Kidney (tissue), 14 donors: ENCODE data around the gene TENT5C. TPM values are rescaled to one million over a fixed set of nuclear protein-coding genes. Genes with fewer than 3 reads are reported as not detected.

Source experiments
- DNase-seq, 5 donors: peaks; one replicate each; pipeline ENCODE4 v3.0.0-alpha.2; 2013 to 2020
- FAIRE-seq: peaks from 2 replicates; lab custom pipeline; 2012; peaks lifted over from hg19 to GRCh38; lab: Jason Lieb, UNC
- H3K27ac ChIP-seq, 2 donors: one replicate each; pipeline ENCODE4 v1.7.0; 2013; ENCODE audit warnings: low read depth in 2 of 2, low read length in 2 of 2, inconsistent platforms in 1 of 2
- H3K27me3 ChIP-seq: one replicate; pipeline ENCODE4 v1.7.1; 2013; ENCODE audit warnings: low read length, inconsistent platforms; ENCODE audit not compliant: control insufficient read depth, insufficient read depth
- H3K36me3 ChIP-seq, 3 donors: one replicate each; pipeline versions ENCODE4 v1.7.0 to v1.7.1; 2013; ENCODE audit warnings: low read length in 3 of 3, control low read depth in 1 of 3, inconsistent platforms in 1 of 3; ENCODE audit not compliant: insufficient read depth in 3 of 3, control insufficient read depth in 2 of 3
- H3K4me1 ChIP-seq, 3 donors: one replicate each; pipeline versions ENCODE4 v1.7.0 to v1.7.1; 2013; ENCODE audit warnings: low read length in 3 of 3, inconsistent platforms in 1 of 3, low read depth in 1 of 3; ENCODE audit not compliant: control insufficient read depth in 2 of 3, insufficient read depth in 2 of 3
- H3K4me3 ChIP-seq, 3 donors: one replicate each; pipeline versions ENCODE4 v1.7.0 to v1.8.1; 2013; ENCODE audit warnings: low read length in 3 of 3, control low read depth in 1 of 3, inconsistent platforms in 1 of 3
- H3K9ac ChIP-seq, 3 donors: one replicate each; pipeline versions ENCODE4 v1.7.0 to v1.7.1; 2013; ENCODE audit warnings: low read length in 3 of 3, control low read depth in 1 of 3, inconsistent platforms in 1 of 3
- H3K9me3 ChIP-seq, 3 donors: one replicate each; pipeline versions ENCODE4 v1.7.0 to v1.7.1; 2013; ENCODE audit warnings: low read length in 3 of 3, control low read depth in 1 of 3, inconsistent platforms in 1 of 3; ENCODE audit not compliant: control insufficient read depth in 2 of 3, insufficient read depth in 1 of 3
- intact Hi-C: fragments of 100-400 bp; cut with DNase I; formaldehyde crosslinking; loops from one replicate; pipeline ENCODE4 v1.11.1; 2022
- polyA plus RNA-seq: library from polyadenylated mRNA; stranded (reverse); fragments of 350-450 nt; fragmentation: Illumina TruSeq; extraction: RNeasy Lipid Tissue Mini Kit (QIAGEN cat#74804); gene quantifications from one replicate; pipeline ENCODE4 v1.2.3, GENCODE V29; 2014; ENCODE audit warnings: low read depth, low replicate concordance; ENCODE audit not compliant: insufficient read depth
- total RNA-seq: library from RNA; stranded (reverse); fragmentation: NEBNext Ultra II Directional; extraction: Animal tissue kit (Norgen Biotek cat#: 25700); gene quantifications from one replicate; pipeline ENCODE4 v1.2.1, GENCODE V29; 2021
- TF ChIP-seq, protein P1 (sequence below): IDR thresholded peaks from 3 replicates; pipeline ENCODE4 v1.5.1; 2012; ENCODE audit warnings: mild to moderate bottlenecking, moderate library complexity, borderline replicate concordance; ENCODE audit not compliant: insufficient read depth; ENCODE audit errors: extremely low read depth
- donor health status: control.
- donor health status: control.
- donor health status: control.
- donor health status: control.
- donor health status: control.
- donor health status: DM: yes; HTN: yes; CAD: no.
- donor health status: Normal renal cell carcinoma (clear cell type).

TENT5C gene
- total and polyA plus RNA-seq, 2 donors from 2014 or later = 6.1 to 22.2 TPM

GRCh38 chr1:117559139-117559538 lies 46.7 kb upstream of the TENT5C start:
- TF ChIP-seq, protein P1, sequence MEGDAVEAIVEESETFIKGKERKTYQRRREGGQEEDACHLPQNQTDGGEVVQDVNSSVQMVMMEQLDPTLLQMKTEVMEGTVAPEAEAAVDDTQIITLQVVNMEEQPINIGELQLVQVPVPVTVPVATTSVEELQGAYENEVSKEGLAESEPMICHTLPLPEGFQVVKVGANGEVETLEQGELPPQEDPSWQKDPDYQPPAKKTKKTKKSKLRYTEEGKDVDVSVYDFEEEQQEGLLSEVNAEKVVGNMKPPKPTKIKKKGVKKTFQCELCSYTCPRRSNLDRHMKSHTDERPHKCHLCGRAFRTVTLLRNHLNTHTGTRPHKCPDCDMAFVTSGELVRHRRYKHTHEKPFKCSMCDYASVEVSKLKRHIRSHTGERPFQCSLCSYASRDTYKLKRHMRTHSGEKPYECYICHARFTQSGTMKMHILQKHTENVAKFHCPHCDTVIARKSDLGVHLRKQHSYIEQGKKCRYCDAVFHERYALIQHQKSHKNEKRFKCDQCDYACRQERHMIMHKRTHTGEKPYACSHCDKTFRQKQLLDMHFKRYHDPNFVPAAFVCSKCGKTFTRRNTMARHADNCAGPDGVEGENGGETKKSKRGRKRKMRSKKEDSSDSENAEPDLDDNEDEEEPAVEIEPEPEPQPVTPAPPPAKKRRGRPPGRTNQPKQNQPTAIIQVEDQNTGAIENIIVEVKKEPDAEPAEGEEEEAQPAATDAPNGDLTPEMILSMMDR = no peak
- no peak for FAIRE-seq

GRCh38 chr1:117559985-117560384 lies 45.9 kb upstream of the TENT5C start:
- no peak overlapping the region for H3K4me3 ChIP-seq
- no peaks in the 10 kb centered on the region for H3K4me1 ChIP-seq
- H3K9me3 ChIP-seq = no peaks in the 10 kb centered on the region
- no peak overlapping the region for H3K9ac ChIP-seq
- no peak for DNase-seq
- FAIRE-seq = no peak
- no peaks in the 10 kb centered on the region for H3K27me3 ChIP-seq
- intact Hi-C loops = no loop called here
- no peaks in the 10 kb centered on the region for H3K36me3 ChIP-seq
- TF ChIP-seq, protein P1 = no peak
- H3K27ac ChIP-seq = no peak overlapping the region

More at GRCh38 chr1:117559139-117559538, 46.7 kb upstream of the TENT5C start:
- Histone ChIP-seq H3K36me3 (no peaks in the 10 kb centered on the region), H3K9me3 (no peaks in the 10 kb centered on the region), H3K4me3 (no peak overlapping the region), H3K27ac (no peak overlapping the region), H3K27me3 (no peaks in the 10 kb centered on the region), H3K9ac (no peak overlapping the region), H3K4me1 (no peaks in the 10 kb centered on the region)
- DNase-seq = no peak
- intact Hi-C loops = no loop called here

- FAIRE-seq (no peak), DNase-seq (no peak)
- no peaks in the 10 kb centered on the region for H3K9me3 ChIP-seq
- H3K27me3 ChIP-seq = no peaks in the 10 kb centered on the region
- TF ChIP-seq, protein P1 = no peak
- intact Hi-C loops = no loop called here
- no peaks in the 10 kb centered on the region for H3K36me3 ChIP-seq
- no peaks in the 10 kb centered on the region for H3K4me1 ChIP-seq
- H3K4me3 ChIP-seq = no peak overlapping the region
- H3K9ac ChIP-seq = no peak overlapping the region
- no peak overlapping the region for H3K27ac ChIP-seq
Observed at GRCh38 chr1:117561071-117561470, 44.8 kb upstream of the TENT5C start.

DNA sequence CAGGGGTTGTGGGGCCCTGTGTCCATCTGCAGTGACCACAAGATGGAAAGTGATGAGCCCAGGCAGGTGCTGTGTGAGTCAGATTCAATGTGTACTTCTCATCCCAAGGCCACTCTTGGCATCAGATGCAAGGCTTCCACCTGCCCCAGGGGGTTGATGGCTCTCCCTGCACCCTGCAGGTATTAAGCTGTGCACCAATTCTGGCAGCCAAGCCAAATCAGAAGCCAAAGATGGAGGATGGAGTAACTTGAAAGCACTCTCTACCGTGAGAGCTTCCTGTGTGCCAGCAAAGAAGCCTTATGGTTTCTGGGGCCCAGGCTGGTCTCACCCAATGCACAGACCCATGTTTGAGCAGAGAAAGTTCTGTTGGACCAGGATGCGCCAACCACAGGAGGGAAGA lies 44.3 kb upstream of the TENT5C start:
- Histone ChIP-seq H3K27me3 (no peaks in the 10 kb centered on the region), H3K36me3 (no peaks in the 10 kb centered on the region), H3K4me1 (no peaks in the 10 kb centered on the region), H3K27ac (no peak overlapping the region), H3K9ac (no peak overlapping the region), H3K4me3 (no peak overlapping the region), H3K9me3 (no peaks in the 10 kb centered on the region)
- FAIRE-seq = no peak
- TF ChIP-seq, protein P1 = no peak
- intact Hi-C loops = no loop called here
- no peak for DNase-seq
